ENCODE measurements around the gene ACBD4. TPM values are rescaled to one million over a fixed set of nuclear protein-coding genes. Genes with fewer than 3 reads are reported as not detected.
"Not testable (repeated sequence)": the region's sequence is repeated elsewhere in the genome, so short reads cannot be mapped to it uniquely, and the experiment has no call there.

Gene ACBD4
- total RNA-seq, 1 donor from 2014 or later = 14.7 TPM

DNA sequence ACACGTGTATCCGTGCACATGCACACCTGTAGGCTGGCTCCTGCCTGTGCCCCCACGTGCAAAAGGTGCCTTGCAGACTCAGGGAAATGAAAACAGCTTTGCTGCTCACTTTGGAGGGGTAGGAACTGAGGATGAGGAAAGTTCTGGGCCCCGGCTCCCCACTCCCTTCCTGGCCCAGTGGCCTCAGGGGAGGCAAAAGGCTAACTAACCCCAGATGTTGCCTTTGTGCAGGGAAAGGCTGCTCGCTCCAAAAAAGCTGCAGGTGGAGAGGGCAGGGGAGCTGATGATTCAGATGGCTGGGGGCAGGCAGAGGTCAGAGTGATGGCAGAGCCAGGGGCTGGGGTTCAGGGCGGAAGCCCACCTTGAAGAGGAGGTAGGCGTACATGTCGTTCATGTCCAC lies 15.5 kb upstream of the ACBD4 start:
- Mint-ChIP-seq H3K4me3 (no peak overlapping the region), H3K9me3 (no peaks in the 10 kb centered on the region), H3K36me3 (ENCODE audit: low read depth) (no peaks in the 10 kb centered on the region)

DNA sequence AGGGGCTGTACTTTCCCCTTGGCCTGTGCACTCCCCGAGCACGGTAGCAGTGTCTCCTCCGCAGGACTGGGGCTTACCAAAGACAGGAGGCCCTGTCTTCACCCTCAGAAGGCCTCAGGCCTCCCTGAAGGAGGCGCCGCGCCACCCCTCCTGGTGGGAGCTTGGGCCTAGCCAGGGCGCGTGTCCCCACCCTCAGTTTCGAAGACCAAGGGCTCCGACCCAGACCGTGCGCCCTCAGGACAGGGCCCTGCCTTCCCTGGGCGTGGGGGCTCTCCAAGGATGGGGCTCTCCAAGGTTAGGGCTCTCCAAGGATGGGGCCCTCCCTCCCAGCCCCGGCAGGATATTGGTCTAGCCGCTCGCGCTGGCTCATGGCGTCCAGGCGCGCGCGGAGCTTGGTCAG lies 14.9 kb upstream of the ACBD4 start:
- H3K27ac Mint-ChIP-seq = no peak overlapping the region
- peaks cover 2% of the 10 kb centered on the region for H3K4me1 Mint-ChIP-seq
- peaks cover 12% of the 10 kb centered on the region for H3K27me3 Mint-ChIP-seq
- H3K36me3 Mint-ChIP-seq (ENCODE audit: low read depth) = no peaks in the 10 kb centered on the region
- no peak for DNase-seq
- no peak overlapping the region for H3K4me3 Mint-ChIP-seq
- intact Hi-C loops (cut with micrococcal nuclease) = no loop called here
- H3K9me3 Mint-ChIP-seq = no peaks in the 10 kb centered on the region

More for the DNA sequence above, 15.5 kb upstream of the ACBD4 start:
- no peak for DNase-seq
- peaks cover 12% of the 10 kb centered on the region for H3K27me3 Mint-ChIP-seq
- intact Hi-C loops (cut with micrococcal nuclease) = no loop called here
- H3K4me1 Mint-ChIP-seq = peaks cover 2% of the 10 kb centered on the region
- H3K27ac Mint-ChIP-seq = no peak overlapping the region

DNA sequence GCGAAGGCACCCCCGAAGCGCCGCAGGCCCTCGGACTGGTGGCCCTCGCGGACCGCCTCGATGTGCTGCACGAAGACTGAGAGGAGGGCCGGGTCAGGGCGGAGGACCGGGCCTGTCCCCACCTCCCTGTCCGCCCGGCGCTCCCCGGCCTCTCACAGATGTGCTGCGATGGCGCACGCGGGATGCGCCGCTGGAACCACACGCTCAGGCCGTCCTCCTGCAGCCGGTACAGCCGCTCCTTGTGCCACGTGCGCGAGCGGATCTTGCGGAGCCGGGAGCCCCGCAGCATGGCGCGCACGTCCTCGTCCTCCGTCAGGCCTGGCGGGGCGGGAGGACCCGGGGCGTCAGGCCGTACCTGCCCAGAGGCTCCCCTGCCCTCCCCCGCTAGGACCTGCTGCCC lies 14.4 kb upstream of the ACBD4 start:
- Mint-ChIP-seq H3K9me3 (no peaks in the 10 kb centered on the region), H3K4me1 (no peaks in the 10 kb centered on the region), H3K27me3 (peaks cover 10% of the 10 kb centered on the region), H3K4me3 (no peak overlapping the region), H3K27ac (no peak overlapping the region), H3K36me3 (ENCODE audit: low read depth) (no peaks in the 10 kb centered on the region)
- intact Hi-C loops (cut with micrococcal nuclease) = no loop called here
- DNase-seq = no peak

DNA sequence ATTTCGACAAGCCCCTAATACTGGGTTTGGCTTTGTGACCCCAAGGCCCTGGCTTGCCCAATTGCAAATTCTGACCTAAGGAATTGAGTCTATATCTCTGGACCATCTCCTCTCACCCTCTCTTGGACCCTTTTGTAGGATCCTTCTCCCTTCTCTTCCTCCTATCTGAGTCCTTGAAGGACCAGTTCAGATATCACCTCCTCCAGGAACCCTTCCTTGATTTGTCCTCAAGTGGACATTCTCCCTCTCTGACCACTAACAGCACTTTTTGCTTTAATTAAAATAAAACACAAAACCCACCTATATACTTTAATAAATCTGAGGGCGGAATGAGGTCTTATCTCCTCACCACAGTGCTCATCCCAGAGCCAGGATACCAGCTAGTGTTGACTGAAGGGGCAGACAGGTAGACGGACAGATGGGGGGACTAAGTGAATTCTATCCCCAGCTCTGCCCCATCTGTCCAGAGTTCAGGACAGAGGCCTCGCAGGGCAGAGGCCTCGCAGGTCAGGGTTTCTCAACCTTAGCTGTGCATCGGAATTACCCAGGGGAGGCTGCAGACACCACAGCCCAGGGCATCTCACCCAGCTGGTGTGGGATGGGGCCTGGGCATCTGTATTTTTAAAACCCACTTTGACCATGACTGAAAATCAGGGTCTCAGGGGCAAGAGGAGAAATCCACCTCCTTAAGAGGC lies 12.3 kb upstream of the ACBD4 start:
- peaks cover 10% of the 10 kb centered on the region for H3K27me3 Mint-ChIP-seq
- H3K4me3 Mint-ChIP-seq = no peak overlapping the region
- intact Hi-C loops (cut with micrococcal nuclease) = no loop called here
- H3K36me3 Mint-ChIP-seq (ENCODE audit: low read depth) = no peaks in the 10 kb centered on the region
- no peak for DNase-seq
- no peaks in the 10 kb centered on the region for H3K9me3 Mint-ChIP-seq
- no peaks in the 10 kb centered on the region for H3K4me1 Mint-ChIP-seq
- H3K27ac Mint-ChIP-seq = no peak overlapping the region

DNA sequence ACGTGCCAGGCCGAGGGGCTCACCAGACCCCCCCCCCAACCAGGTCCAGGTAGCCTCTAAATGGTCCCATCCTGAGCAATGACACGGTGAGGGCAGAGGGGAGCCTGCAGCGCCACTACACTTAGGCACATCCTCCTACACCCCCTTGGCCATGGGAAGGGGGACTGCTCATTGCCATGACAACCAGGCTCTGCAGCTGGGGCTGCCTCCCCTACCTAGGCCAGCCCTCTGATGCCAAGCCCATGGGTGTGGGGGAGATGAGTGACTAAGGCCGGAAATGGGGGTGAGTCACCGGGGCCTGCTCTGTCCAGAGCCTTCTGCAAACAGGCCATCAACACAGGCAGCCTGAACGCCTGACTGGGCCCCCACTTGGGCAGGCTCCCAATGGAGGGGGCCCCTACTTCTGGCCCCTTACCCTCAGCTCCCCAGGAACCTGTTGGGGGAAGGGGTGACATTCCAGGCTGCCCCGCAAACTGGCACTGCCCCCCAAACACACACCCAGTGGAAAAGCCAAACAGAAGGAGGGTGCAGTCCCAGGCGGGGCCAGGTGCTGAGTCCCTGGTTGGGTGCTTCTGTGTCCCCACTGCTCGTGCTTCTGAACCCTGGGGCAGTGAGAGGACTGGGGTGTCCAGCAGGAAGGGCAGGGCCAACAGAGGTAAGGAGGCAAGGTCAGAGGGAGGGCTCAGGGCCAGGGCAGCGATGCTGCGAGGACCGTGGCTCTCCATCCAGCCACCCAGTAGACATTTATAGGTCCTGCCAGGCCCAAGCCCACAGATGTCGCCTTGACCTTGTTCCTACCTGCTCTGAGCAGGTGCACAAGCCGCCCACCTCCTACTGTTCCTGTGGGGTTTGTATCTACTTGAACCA lies 11.3 kb upstream of the ACBD4 start:
- no peaks in the 10 kb centered on the region for H3K9me3 Mint-ChIP-seq
- H3K4me3 Mint-ChIP-seq = no peak overlapping the region
- H3K36me3 Mint-ChIP-seq (ENCODE audit: low read depth) = no peaks in the 10 kb centered on the region
- H3K27me3 Mint-ChIP-seq = peaks cover 10% of the 10 kb centered on the region
- H3K27ac Mint-ChIP-seq = no peak overlapping the region
- no peaks in the 10 kb centered on the region for H3K4me1 Mint-ChIP-seq
- intact Hi-C loops (cut with micrococcal nuclease) = no loop called here
- DNase-seq = no peak

DNA sequence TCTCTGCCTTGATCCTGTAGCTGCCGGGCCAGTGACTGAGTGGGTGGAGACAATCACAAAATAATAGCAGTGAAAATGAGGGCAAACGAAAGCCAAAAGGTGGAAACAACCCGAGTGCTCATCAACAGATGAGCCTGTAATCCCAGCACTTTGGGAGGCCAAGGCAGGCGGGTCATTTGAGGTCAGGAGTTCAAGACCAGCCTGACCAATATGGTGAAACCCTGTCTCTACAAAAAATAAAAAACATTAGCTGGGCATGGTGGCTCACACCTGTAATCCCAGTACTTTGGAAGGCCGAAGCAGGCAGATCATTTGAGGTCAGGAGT lies 10.7 kb upstream of the ACBD4 start:
- H3K9me3 Mint-ChIP-seq; H3K27me3 Mint-ChIP-seq; H3K4me3 Mint-ChIP-seq; H3K36me3 Mint-ChIP-seq (ENCODE audit: low read depth); H3K27ac Mint-ChIP-seq; H3K4me1 Mint-ChIP-seq; intact Hi-C loops (cut with micrococcal nuclease); DNase-seq: not testable (repeated sequence)

DNA sequence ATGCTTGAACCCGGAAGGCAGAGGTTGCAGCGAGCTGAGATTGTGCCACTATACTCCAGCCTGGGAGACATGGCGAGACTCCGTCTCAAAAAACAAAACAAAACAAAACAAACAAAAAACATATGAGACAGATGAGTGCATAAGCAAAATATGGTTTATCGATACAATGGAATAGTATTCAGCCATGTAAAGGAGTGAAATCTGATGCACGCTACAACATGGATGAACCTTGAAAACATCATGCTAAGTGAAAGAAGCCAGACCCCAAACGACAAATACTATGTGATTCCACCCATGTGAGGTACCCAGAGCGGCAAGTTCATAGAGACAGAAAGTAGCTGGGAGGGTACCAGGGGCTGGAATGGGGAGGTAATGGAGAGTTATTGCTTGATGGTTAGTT lies 10.0 kb upstream of the ACBD4 start:
- H3K4me3 Mint-ChIP-seq = no peak overlapping the region
- H3K27me3 Mint-ChIP-seq = peaks cover 13% of the 10 kb centered on the region
- H3K36me3 Mint-ChIP-seq (ENCODE audit: low read depth) = no peaks in the 10 kb centered on the region
- no peaks in the 10 kb centered on the region for H3K9me3 Mint-ChIP-seq
- intact Hi-C loops (cut with micrococcal nuclease) = no loop called here
- DNase-seq = no peak
- no peaks in the 10 kb centered on the region for H3K4me1 Mint-ChIP-seq
- no peak overlapping the region for H3K27ac Mint-ChIP-seq

DNA sequence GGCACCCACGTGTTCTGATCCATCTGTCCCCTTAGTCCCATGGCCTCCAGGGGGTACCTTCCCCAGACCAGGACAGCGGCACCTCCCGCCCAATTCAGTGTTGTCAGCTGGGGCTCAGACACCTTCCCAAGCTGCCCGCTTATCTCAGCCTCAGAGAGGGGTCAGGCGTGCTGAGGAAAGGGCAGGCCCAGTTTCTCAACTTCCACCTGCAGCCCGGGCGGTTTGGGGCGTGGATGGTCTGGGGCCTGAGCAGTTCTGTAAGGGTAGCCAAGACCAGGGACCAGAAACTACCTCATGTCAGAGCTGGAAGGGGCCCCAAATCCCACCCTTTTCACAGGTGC lies 8.3 kb upstream of the ACBD4 start:
- H3K4me1 Mint-ChIP-seq = peaks cover 2% of the 10 kb centered on the region
- no peaks in the 10 kb centered on the region for H3K36me3 Mint-ChIP-seq (ENCODE audit: low read depth)
- H3K9me3 Mint-ChIP-seq = no peaks in the 10 kb centered on the region
- no peak overlapping the region for H3K4me3 Mint-ChIP-seq
- intact Hi-C loops (cut with micrococcal nuclease) = no loop called here
- peaks cover 15% of the 10 kb centered on the region for H3K27me3 Mint-ChIP-seq
- DNase-seq = no peak
- H3K27ac Mint-ChIP-seq = no peak overlapping the region

DNA sequence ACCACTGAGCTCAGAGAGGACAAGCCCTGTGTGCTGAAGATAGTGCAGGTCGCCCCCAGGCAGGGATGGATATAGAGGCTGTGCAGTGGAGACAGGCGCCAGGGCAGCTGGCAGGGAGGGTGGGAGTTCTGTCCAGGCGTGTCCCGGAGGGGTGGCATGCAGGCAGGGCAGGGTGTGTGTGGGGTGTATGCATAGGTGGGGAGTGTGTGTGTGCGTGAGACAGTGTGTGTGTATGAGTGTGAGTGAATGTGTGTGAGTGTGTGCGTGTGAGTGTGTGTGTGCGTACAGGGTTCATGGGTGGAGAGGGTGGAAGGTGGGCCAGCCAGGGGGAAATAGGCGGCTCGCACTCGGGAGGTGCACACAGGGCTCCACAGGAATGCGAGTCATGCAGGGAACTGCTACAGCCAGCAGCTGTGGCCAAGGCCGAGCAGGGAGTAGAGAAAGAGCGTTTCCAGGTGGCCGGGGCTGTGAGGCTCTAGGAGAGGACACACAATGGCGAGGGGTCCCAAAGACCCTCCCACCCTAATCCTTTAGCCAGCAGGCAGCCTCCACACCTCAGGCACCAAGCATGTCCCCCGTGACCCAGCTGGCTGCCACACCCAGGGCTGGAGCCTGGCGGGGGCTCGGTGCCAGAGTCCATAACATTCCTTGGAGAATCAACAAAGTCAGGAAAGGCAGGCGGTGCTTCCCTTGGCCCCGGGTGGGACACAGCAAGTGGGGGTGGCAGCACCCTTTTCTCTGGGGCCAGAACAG lies 7.8 kb upstream of the ACBD4 start:
- Mint-ChIP-seq H3K4me1 (peaks cover 2% of the 10 kb centered on the region), H3K9me3 (no peaks in the 10 kb centered on the region), H3K27me3 (peaks cover 15% of the 10 kb centered on the region), H3K27ac (no peak overlapping the region), H3K36me3 (ENCODE audit: low read depth) (no peaks in the 10 kb centered on the region), H3K4me3 (no peak overlapping the region)
- intact Hi-C loops (cut with micrococcal nuclease) = no loop called here
- no peak for DNase-seq

DNA sequence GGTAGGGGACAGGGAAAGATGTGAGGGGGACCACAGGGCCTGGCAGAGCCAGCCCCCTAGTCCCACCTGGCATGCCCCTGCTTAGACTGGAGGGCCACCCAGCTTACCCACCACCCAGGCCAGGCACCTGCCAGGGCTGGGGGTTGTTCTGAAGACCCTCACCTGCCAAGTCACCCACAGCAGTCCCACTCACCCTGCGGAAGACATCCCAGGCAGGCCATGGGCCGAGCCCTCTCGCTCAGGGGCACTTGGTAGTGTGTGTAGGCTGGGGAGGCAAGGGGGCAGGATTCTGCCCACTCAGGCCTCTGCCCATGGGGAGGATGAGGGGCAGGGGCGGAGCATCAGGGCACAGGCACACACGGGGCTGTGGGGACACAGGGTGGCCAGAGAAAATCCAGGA lies 7.2 kb upstream of the ACBD4 start:
- peaks cover 13% of the 10 kb centered on the region for H3K27me3 Mint-ChIP-seq
- DNase-seq = no peak
- H3K4me3 Mint-ChIP-seq = no peak overlapping the region
- H3K36me3 Mint-ChIP-seq (ENCODE audit: low read depth) = no peaks in the 10 kb centered on the region
- H3K27ac Mint-ChIP-seq = no peak overlapping the region
- intact Hi-C loops (cut with micrococcal nuclease) = no loop called here
- H3K4me1 Mint-ChIP-seq = peaks cover 2% of the 10 kb centered on the region
- no peaks in the 10 kb centered on the region for H3K9me3 Mint-ChIP-seq

DNA sequence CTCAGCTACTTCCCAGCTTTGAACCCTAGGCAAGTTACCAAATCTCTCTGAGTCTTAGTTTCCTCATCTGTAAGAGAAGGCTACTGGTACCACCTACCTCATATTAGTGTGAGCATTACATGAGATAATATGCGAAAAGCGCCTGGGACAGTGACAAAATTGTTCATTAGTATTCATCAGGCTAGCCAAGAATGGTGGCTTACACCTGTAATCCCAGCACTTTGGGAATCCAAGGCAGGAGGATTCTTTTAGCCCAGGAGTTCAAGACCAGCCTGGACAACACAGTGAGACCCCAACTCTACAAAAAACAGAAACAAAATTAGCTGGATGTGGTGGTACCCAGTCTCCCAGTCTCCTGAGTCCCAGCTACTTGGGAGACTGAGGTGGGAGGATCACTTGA lies 6.5 kb upstream of the ACBD4 start:
- peaks cover 2% of the 10 kb centered on the region for H3K4me1 Mint-ChIP-seq
- H3K27me3 Mint-ChIP-seq = peaks cover 13% of the 10 kb centered on the region
- H3K4me3 Mint-ChIP-seq = no peak overlapping the region
- intact Hi-C loops (cut with micrococcal nuclease) = no loop called here
- DNase-seq = no peak
- no peaks in the 10 kb centered on the region for H3K9me3 Mint-ChIP-seq
- H3K36me3 Mint-ChIP-seq (ENCODE audit: low read depth) = no peaks in the 10 kb centered on the region
- no peak overlapping the region for H3K27ac Mint-ChIP-seq

DNA sequence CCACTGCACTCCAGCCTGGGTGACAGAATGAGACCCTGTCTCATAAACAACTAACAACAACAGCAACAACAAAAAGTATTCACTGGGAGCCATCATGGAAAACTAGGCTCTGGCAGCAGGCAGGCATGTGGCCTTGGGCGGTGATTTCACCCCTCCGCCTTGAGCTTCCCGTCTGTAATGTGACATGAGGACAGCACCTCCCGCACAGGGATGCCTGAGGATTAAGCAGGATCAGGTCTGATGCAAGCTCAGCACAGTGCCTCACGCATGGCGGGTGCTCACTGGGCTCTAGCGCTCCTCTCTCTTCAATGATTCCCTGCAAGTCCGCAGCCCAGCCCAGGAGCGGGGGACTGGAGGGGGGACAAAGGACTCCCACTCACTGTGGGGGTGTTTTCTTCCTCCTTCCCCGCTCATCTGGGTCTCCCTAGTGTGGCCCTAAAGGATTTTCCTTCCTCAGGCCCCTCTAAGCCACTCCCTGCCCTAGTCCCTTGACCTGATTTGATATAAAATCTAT lies 6.0 kb upstream of the ACBD4 start:
- Mint-ChIP-seq H3K36me3 (ENCODE audit: low read depth) (no peaks in the 10 kb centered on the region), H3K4me1 (peaks cover 2% of the 10 kb centered on the region), H3K27me3 (peaks cover 13% of the 10 kb centered on the region), H3K9me3 (no peaks in the 10 kb centered on the region), H3K4me3 (no peak overlapping the region), H3K27ac (no peak overlapping the region)
- no peak for DNase-seq
- intact Hi-C loops (cut with micrococcal nuclease) = no loop called here

DNA sequence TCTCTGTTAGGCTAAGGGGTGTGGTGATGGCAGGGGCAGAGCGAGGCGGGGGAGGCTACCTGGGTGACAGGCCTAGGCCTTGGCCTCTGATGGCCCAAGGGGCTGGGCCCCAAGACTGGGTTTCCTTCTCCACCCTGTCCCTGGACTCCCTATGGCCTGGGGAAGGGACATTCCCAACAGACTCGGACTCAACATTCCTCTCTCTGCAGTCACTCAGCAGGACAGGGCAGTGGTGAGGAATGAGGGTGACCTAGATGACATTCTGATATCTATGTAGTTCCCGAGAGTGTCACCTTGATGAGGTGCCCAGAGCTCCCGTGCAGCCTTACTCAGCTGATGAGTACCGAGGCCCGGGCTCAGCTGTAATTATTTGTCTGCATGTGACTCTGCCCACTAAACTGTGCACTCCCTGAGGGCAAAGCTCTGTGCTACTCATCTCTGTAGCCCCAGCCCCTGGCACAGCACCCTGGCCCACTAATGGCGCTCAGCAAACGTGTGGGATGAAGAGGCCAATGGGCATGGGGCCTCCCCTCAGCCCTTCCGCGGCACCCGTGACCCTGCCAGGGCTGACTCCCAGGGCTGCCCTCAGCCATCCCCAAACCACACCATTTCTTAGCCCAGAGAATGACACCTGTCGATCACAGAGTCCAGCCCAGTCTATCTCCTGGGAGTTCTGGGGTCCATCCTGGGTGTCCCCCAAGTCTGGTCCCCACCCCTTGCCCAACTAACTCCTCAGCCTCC lies 5.4 kb upstream of the ACBD4 start:
- intact Hi-C loops (cut with micrococcal nuclease) = no loop called here
- DNase-seq = no peak
- no peak overlapping the region for H3K4me3 Mint-ChIP-seq

More for the DNA sequence above, 5.4 kb upstream of the ACBD4 start:
- H3K4me1 Mint-ChIP-seq = peaks cover 3% of the 10 kb centered on the region
- H3K27me3 Mint-ChIP-seq = peaks cover 13% of the 10 kb centered on the region
- H3K9me3 Mint-ChIP-seq = no peaks in the 10 kb centered on the region
- no peaks in the 10 kb centered on the region for H3K36me3 Mint-ChIP-seq (ENCODE audit: low read depth)
- H3K27ac Mint-ChIP-seq = no peak overlapping the region
